Measurements from ENCODE around the gene TGM1.

Gene TGM1

GRCh38 chr14:24260026-24260779 lies 2.8 kb downstream of the TGM1 start:
- Histone ChIP-seq H3F3A (ENCODE audit: insufficient read depth, low read length) (no peaks in the 10 kb centered on the region), H3K27me3 (replicated peaks; ENCODE audit: insufficient read depth, low read length) (no peaks in the 10 kb centered on the region), H3K27ac (ENCODE audit: low read length) (no peak overlapping the region), H3K9me2 (replicated peaks; ENCODE audit: insufficient read depth, low read length) (no peaks in the 10 kb centered on the region), H4K20me1 (ENCODE audit: insufficient read depth, low read length) (no peaks in the 10 kb centered on the region), H3K36me3 (replicated peaks; ENCODE audit: insufficient read depth, low read length) (no peaks in the 10 kb centered on the region), H3K4me3 (ENCODE audit: low read length) (no peak overlapping the region), H3K9me3 (replicated peaks; ENCODE audit: insufficient read depth, low read length) (no peaks in the 10 kb centered on the region), H3K4me2 (ENCODE audit: low read depth, low read length) (no peak overlapping the region), H3K9ac (ENCODE audit: low read length) (no peak overlapping the region), H3K79me2 (ENCODE audit: low read length) (no peaks in the 10 kb centered on the region), H2AFZ (ENCODE audit: low read length) (no peak overlapping the region), H3K4me1 (ENCODE audit: low read length) (no peaks in the 10 kb centered on the region)
- DNase-seq: no peak
- no peak for TF ChIP-seq EZH2phosphoT487 (IDR thresholded peaks at IDR 0.05; ENCODE audit: low read length)
- no peak for TF ChIP-seq CTCF (IDR thresholded peaks at IDR 0.05; ENCODE audit: low read length)
- TF ChIP-seq EZH2 (optimal IDR thresholded peaks at IDR 0.05; ENCODE audit: low read depth, low read length): no peak

GRCh38 chr14:24259282-24260025 lies 3.5 kb downstream of the TGM1 start:
- Histone ChIP-seq H2AFZ (ENCODE audit: low read length) (no peak overlapping the region), H3K9me3 (replicated peaks; ENCODE audit: insufficient read depth, low read length) (no peaks in the 10 kb centered on the region), H3K4me1 (ENCODE audit: low read length) (no peaks in the 10 kb centered on the region), H3K27ac (ENCODE audit: low read length) (no peak overlapping the region), H3K27me3 (replicated peaks; ENCODE audit: insufficient read depth, low read length) (no peaks in the 10 kb centered on the region), H3K9ac (ENCODE audit: low read length) (no peak overlapping the region), H3K36me3 (replicated peaks; ENCODE audit: insufficient read depth, low read length) (no peaks in the 10 kb centered on the region), H3K4me3 (ENCODE audit: low read length) (no peak overlapping the region), H4K20me1 (ENCODE audit: insufficient read depth, low read length) (no peaks in the 10 kb centered on the region), H3K9me2 (replicated peaks; ENCODE audit: insufficient read depth, low read length) (no peaks in the 10 kb centered on the region), H3K4me2 (ENCODE audit: low read depth, low read length) (no peak overlapping the region), H3K79me2 (ENCODE audit: low read length) (no peaks in the 10 kb centered on the region), H3F3A (ENCODE audit: insufficient read depth, low read length) (no peaks in the 10 kb centered on the region)
- DNase-seq: no peak
- TF ChIP-seq CTCF (IDR thresholded peaks at IDR 0.05; ENCODE audit: low read length): no peak
- no peak for TF ChIP-seq EZH2 (optimal IDR thresholded peaks at IDR 0.05; ENCODE audit: low read depth, low read length)
- no peak for TF ChIP-seq EZH2phosphoT487 (IDR thresholded peaks at IDR 0.05; ENCODE audit: low read length)

- DNase-seq: no peak
- TF ChIP-seq EZH2phosphoT487 (IDR thresholded peaks at IDR 0.05; ENCODE audit: low read length): no peak
- TF ChIP-seq CTCF (IDR thresholded peaks at IDR 0.05; ENCODE audit: low read length): no peak
- TF ChIP-seq EZH2 (optimal IDR thresholded peaks at IDR 0.05; ENCODE audit: low read depth, low read length): no peak
- H3K27ac ChIP-seq (ENCODE audit: low read length): no peak overlapping the region
- H3K4me3 ChIP-seq (ENCODE audit: low read length): no peak overlapping the region
- H3K36me3 ChIP-seq (replicated peaks; ENCODE audit: insufficient read depth, low read length): no peaks in the 10 kb centered on the region
- no peaks in the 10 kb centered on the region for H3K27me3 ChIP-seq (replicated peaks; ENCODE audit: insufficient read depth, low read length)
- H3K4me1 ChIP-seq (ENCODE audit: low read length): no peaks in the 10 kb centered on the region
- no peaks in the 10 kb centered on the region for H4K20me1 ChIP-seq (ENCODE audit: insufficient read depth, low read length)
- H3K4me2 ChIP-seq (ENCODE audit: low read depth, low read length): no peak overlapping the region
- H3K9ac ChIP-seq (ENCODE audit: low read length): no peak overlapping the region
- H3K79me2 ChIP-seq (ENCODE audit: low read length): no peaks in the 10 kb centered on the region
- H2AFZ ChIP-seq (ENCODE audit: low read length): no peak overlapping the region
- H3F3A ChIP-seq (ENCODE audit: insufficient read depth, low read length): no peaks in the 10 kb centered on the region
- H3K9me3 ChIP-seq (replicated peaks; ENCODE audit: insufficient read depth, low read length): no peaks in the 10 kb centered on the region
- no peaks in the 10 kb centered on the region for H3K9me2 ChIP-seq (replicated peaks; ENCODE audit: insufficient read depth, low read length)
Observed at GRCh38 chr14:24258548-24259265, 4.3 kb downstream of the TGM1 start.
